SJCRH30 (cell line): ENCODE data around the gene SMIM20. TPM values are rescaled to one million over a fixed set of nuclear protein-coding genes. Genes with fewer than 3 reads are reported as not detected.

Experiments used
- DNase-seq, 2 experiments: peaks; one replicate each; pipeline ENCODE4 v3.0.0-alpha.2; 2015 to 2020
- H3K27ac ChIP-seq: fragments of 250-450 bp; sonication (Bioruptor Pico); 2 replicates; pipeline ENCODE4 v1.5.1; 2020; ENCODE audit warnings: mild to moderate bottlenecking, moderate library complexity
- H3K27me3 ChIP-seq: fragments of 250-450 bp; sonication (Bioruptor Pico); 2 replicates; pipeline ENCODE4 v1.5.1; 2020; ENCODE audit warnings: mild to moderate bottlenecking, moderate library complexity
- H3K36me3 ChIP-seq: fragments of 250-450 bp; sonication (Bioruptor Pico); 2 replicates; pipeline ENCODE4 v1.5.1; 2020; ENCODE audit warnings: mild to moderate bottlenecking, moderate library complexity
- H3K4me1 ChIP-seq: fragments of 250-450 bp; sonication (Bioruptor Pico); 2 replicates; pipeline ENCODE4 v1.5.1; 2020; ENCODE audit warnings: mild to moderate bottlenecking, moderate library complexity
- H3K4me3 ChIP-seq: fragments of 250-450 bp; sonication (Bioruptor Pico); 2 replicates; pipeline ENCODE4 v1.5.1; 2020; ENCODE audit warnings: mild to moderate bottlenecking, moderate library complexity
- H3K9me3 ChIP-seq: fragments of 250-450 bp; sonication (Bioruptor Pico); replicated peaks from 2 replicates; pipeline ENCODE4 v1.5.1; 2020; ENCODE audit warnings: mild to moderate bottlenecking, moderate library complexity
- total RNA-seq: library from RNA; depleted of rRNA; stranded (reverse); fragments of >200 nt; shearing (Covaris generic); gene quantifications from 2 replicates; pipeline ENCODE4 v1.2.3, GENCODE V29; 2014

Gene SMIM20
- total RNA-seq, 1 experiment from 2014 or later, result 40.6 TPM

- no peaks in the 10 kb centered on the region for H3K27me3 ChIP-seq
- DNase-seq, result no peak
- no peaks in the 10 kb centered on the region; the same call in 1 of the 2 replicates for H3K9me3 ChIP-seq
- H3K27ac ChIP-seq, result no peak overlapping the region
- 0 out of 2 replicates have a peak, but pooled peaks cover 2% of the 10 kb centered on the region for H3K36me3 ChIP-seq
- no peak overlapping the region for H3K4me3 ChIP-seq
- peaks cover 6% of the 10 kb centered on the region; the same call in 1 of the 2 replicates for H3K4me1 ChIP-seq
Observed at GRCh38 chr4:25928379-25929297, 14.6 kb downstream of the SMIM20 start.

GRCh38 chr4:25929298-25929686, 15.3 kb downstream of the SMIM20 start:
- Histone ChIP-seq H3K27me3 (no peaks in the 10 kb centered on the region), H3K9me3 (no peaks in the 10 kb centered on the region; the same call in 1 of the 2 replicates), H3K4me3 (no peak overlapping the region), H3K27ac (no peak overlapping the region), H3K36me3 (0 out of 2 replicates have a peak, but pooled peaks cover 2% of the 10 kb centered on the region), H3K4me1 (peaks cover 6% of the 10 kb centered on the region; the same call in 1 of the 2 replicates)
- DNase-seq, result no peak

GRCh38 chr4:25930731-25931354, 16.8 kb downstream of the SMIM20 start:
- Histone ChIP-seq H3K36me3 (0 out of 2 replicates have a peak, but pooled peaks cover 2% of the 10 kb centered on the region), H3K27ac (no peak overlapping the region), H3K27me3 (no peaks in the 10 kb centered on the region), H3K4me1 (peaks cover 6% of the 10 kb centered on the region; the same call in 1 of the 2 replicates), H3K9me3 (no peaks in the 10 kb centered on the region; the same call in 1 of the 2 replicates), H3K4me3 (no peak overlapping the region)
- no peak for DNase-seq

- Histone ChIP-seq H3K9me3 (no peaks in the 10 kb centered on the region; the same call in 1 of the 2 replicates), H3K27me3 (no peaks in the 10 kb centered on the region), H3K27ac (no peak overlapping the region), H3K4me3 (no peak overlapping the region), H3K36me3 (no peaks in the 10 kb centered on the region), H3K4me1 (peaks cover 17% of the 10 kb centered on the region)
- DNase-seq, result no peak
Observed at GRCh38 chr4:25936696-25937095, 22.7 kb downstream of the SMIM20 start.

GRCh38 chr4:25937801-25938200, 23.8 kb downstream of the SMIM20 start:
- DNase-seq, result no peak
- no peak overlapping the region for H3K4me3 ChIP-seq
- peaks cover 11% of the 10 kb centered on the region for H3K4me1 ChIP-seq
- no peaks in the 10 kb centered on the region; the same call in 1 of the 2 replicates for H3K9me3 ChIP-seq
- no peaks in the 10 kb centered on the region for H3K27me3 ChIP-seq
- no peaks in the 10 kb centered on the region for H3K36me3 ChIP-seq
- H3K27ac ChIP-seq, result no peak overlapping the region

- Histone ChIP-seq H3K4me1 (peaks cover 11% of the 10 kb centered on the region), H3K27ac (no peak overlapping the region)
- no peak for DNase-seq
Observed at GRCh38 chr4:25938366-25938765, 24.3 kb downstream of the SMIM20 start.

GRCh38 chr4:25938787-25939186, 24.8 kb downstream of the SMIM20 start:
- H3K27ac ChIP-seq, result no peak overlapping the region
- no peaks in the 10 kb centered on the region for H3K9me3 ChIP-seq
- H3K4me3 ChIP-seq, result no peak overlapping the region
- no peaks in the 10 kb centered on the region for H3K36me3 ChIP-seq
- DNase-seq, result peak; percentile 20 to 38
- H3K4me1 ChIP-seq, result peaks cover 11% of the 10 kb centered on the region
- no peaks in the 10 kb centered on the region for H3K27me3 ChIP-seq

More at GRCh38 chr4:25938366-25938765, 24.3 kb downstream of the SMIM20 start:
- Histone ChIP-seq H3K9me3 (no peaks in the 10 kb centered on the region), H3K27me3 (no peaks in the 10 kb centered on the region), H3K4me3 (no peak overlapping the region), H3K36me3 (no peaks in the 10 kb centered on the region)

GRCh38 chr4:25939330-25939729, 25.3 kb downstream of the SMIM20 start:
- H3K4me3 ChIP-seq, result no peak overlapping the region
- H3K9me3 ChIP-seq, result no peaks in the 10 kb centered on the region
- no peaks in the 10 kb centered on the region for H3K36me3 ChIP-seq
- H3K27ac ChIP-seq, result no peak overlapping the region
- no peak for DNase-seq
- peaks cover 11% of the 10 kb centered on the region for H3K4me1 ChIP-seq
- no peaks in the 10 kb centered on the region for H3K27me3 ChIP-seq

- Histone ChIP-seq H3K27me3 (no peaks in the 10 kb centered on the region), H3K27ac (no peak overlapping the region), H3K4me3 (no peak overlapping the region), H3K9me3 (no peaks in the 10 kb centered on the region; the same call in 1 of the 2 replicates), H3K36me3 (no peaks in the 10 kb centered on the region), H3K4me1 (peaks cover 11% of the 10 kb centered on the region)
- DNase-seq, result no peak
Observed at GRCh38 chr4:25941457-25942221, 27.6 kb downstream of the SMIM20 start.

- Histone ChIP-seq H3K4me3 (no peak overlapping the region), H3K36me3 (no peaks in the 10 kb centered on the region), H3K27me3 (0 out of 2 replicates have a peak, but pooled peaks cover 1% of the 10 kb centered on the region), H3K27ac (no peak overlapping the region), H3K9me3 (no peaks in the 10 kb centered on the region; the same call in 1 of the 2 replicates), H3K4me1 (peaks cover 6% of the 10 kb centered on the region)
- no peak for DNase-seq
Observed at GRCh38 chr4:25943312-25943711, 29.3 kb downstream of the SMIM20 start.

- H3K4me1 ChIP-seq, result peaks cover 1% of the 10 kb centered on the region
- no peak overlapping the region for H3K4me3 ChIP-seq
- H3K27me3 ChIP-seq, result 0 out of 2 replicates have a peak, but pooled peaks cover 2% of the 10 kb centered on the region
- H3K9me3 ChIP-seq, result no peaks in the 10 kb centered on the region; the same call in 1 of the 2 replicates
- no peak overlapping the region for H3K27ac ChIP-seq
- DNase-seq, result no peak
- H3K36me3 ChIP-seq, result no peaks in the 10 kb centered on the region
Observed at GRCh38 chr4:25943805-25944204, 29.8 kb downstream of the SMIM20 start.

- Histone ChIP-seq H3K36me3 (no peaks in the 10 kb centered on the region), H3K27me3 (0 out of 2 replicates have a peak, but pooled peaks cover 2% of the 10 kb centered on the region), H3K4me3 (no peak overlapping the region), H3K9me3 (no peaks in the 10 kb centered on the region; the same call in none of the 2 replicates), H3K4me1 (peaks cover 18% of the 10 kb centered on the region), H3K27ac (no peak overlapping the region)
- no peak for DNase-seq
Observed at GRCh38 chr4:25948051-25948450, 34.0 kb downstream of the SMIM20 start.

- Histone ChIP-seq H3K27me3 (0 out of 2 replicates have a peak, but pooled peaks cover 2% of the 10 kb centered on the region), H3K9me3 (no peaks in the 10 kb centered on the region; the same call in none of the 2 replicates), H3K4me3 (no peak overlapping the region), H3K36me3 (no peaks in the 10 kb centered on the region), H3K4me1 (peaks cover 28% of the 10 kb centered on the region), H3K27ac (no peak overlapping the region)
- peak in 1 of 2 experiments; percentile 24 for DNase-seq
Observed at GRCh38 chr4:25949173-25949748, 35.2 kb downstream of the SMIM20 start.

- Histone ChIP-seq H3K27me3 (0 out of 2 replicates have a peak, but pooled peaks cover 2% of the 10 kb centered on the region), H3K4me3 (no peak overlapping the region), H3K27ac (no peak overlapping the region), H3K4me1 (peaks cover 28% of the 10 kb centered on the region), H3K36me3 (no peaks in the 10 kb centered on the region), H3K9me3 (no peaks in the 10 kb centered on the region; the same call in none of the 2 replicates)
- no peak for DNase-seq
Observed at GRCh38 chr4:25949994-25950393, 36.0 kb downstream of the SMIM20 start.
